ENCODE data around the gene PTPRA.
"Not testable (repeated sequence)": the region's sequence is repeated elsewhere in the genome, so short reads cannot be mapped to it uniquely, and the experiment has no call there.

PTPRA gene

GRCh38 chr20:2888224-2888955 is 15.1 kb downstream of the PTPRA start:
- TF ChIP-seq, protein P1, sequence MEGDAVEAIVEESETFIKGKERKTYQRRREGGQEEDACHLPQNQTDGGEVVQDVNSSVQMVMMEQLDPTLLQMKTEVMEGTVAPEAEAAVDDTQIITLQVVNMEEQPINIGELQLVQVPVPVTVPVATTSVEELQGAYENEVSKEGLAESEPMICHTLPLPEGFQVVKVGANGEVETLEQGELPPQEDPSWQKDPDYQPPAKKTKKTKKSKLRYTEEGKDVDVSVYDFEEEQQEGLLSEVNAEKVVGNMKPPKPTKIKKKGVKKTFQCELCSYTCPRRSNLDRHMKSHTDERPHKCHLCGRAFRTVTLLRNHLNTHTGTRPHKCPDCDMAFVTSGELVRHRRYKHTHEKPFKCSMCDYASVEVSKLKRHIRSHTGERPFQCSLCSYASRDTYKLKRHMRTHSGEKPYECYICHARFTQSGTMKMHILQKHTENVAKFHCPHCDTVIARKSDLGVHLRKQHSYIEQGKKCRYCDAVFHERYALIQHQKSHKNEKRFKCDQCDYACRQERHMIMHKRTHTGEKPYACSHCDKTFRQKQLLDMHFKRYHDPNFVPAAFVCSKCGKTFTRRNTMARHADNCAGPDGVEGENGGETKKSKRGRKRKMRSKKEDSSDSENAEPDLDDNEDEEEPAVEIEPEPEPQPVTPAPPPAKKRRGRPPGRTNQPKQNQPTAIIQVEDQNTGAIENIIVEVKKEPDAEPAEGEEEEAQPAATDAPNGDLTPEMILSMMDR (IDR thresholded peaks at IDR 0.05; ENCODE audit: borderline replicate concordance, insufficient read depth, low read depth, low read length): no peak
- no peak overlapping the region for H3K4me3 ChIP-seq (ENCODE audit: low read depth, low read length)

DNA sequence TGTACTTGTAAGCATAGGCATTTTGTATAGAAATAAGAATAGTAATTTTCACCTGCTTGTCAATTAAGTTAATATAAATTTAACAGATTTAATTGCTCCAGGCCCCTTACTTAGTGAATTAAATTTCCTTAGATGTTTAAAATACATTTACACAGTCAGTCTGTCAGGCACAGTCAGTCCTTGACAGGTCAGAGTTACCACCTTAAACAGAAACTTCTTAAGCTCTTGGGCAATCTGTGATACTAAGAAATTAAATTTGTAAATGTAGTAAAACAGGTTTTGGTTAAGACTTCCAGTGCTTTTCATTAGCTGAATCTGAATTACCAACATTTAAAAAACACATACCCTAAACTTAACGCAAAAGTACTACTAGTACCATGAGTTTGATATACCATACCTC is 15.9 kb downstream of the PTPRA start:
- no peak overlapping the region for H3K4me3 ChIP-seq (ENCODE audit: low read depth, low read length)
- TF ChIP-seq, protein P1 (IDR thresholded peaks at IDR 0.05; ENCODE audit: borderline replicate concordance, insufficient read depth, low read depth, low read length): no peak

- TF ChIP-seq, protein P1 (IDR thresholded peaks at IDR 0.05; ENCODE audit: borderline replicate concordance, insufficient read depth, low read depth, low read length): no peak
- H3K4me3 ChIP-seq (ENCODE audit: low read depth, low read length): no peak overlapping the region
Measured at GRCh38 chr20:2889797-2890196, 16.5 kb downstream of the PTPRA start.

- TF ChIP-seq, protein P1 (IDR thresholded peaks at IDR 0.05; ENCODE audit: borderline replicate concordance, insufficient read depth, low read depth, low read length): no peak
- H3K4me3 ChIP-seq (ENCODE audit: low read depth, low read length): no peak overlapping the region
Measured at GRCh38 chr20:2890742-2891141, 17.5 kb downstream of the PTPRA start.

- TF ChIP-seq, protein P1 (IDR thresholded peaks at IDR 0.05; ENCODE audit: borderline replicate concordance, insufficient read depth, low read depth, low read length): no peak
- H3K4me3 ChIP-seq (ENCODE audit: low read depth, low read length): no peak overlapping the region
Measured at GRCh38 chr20:2891343-2891742, 18.1 kb downstream of the PTPRA start.

DNA sequence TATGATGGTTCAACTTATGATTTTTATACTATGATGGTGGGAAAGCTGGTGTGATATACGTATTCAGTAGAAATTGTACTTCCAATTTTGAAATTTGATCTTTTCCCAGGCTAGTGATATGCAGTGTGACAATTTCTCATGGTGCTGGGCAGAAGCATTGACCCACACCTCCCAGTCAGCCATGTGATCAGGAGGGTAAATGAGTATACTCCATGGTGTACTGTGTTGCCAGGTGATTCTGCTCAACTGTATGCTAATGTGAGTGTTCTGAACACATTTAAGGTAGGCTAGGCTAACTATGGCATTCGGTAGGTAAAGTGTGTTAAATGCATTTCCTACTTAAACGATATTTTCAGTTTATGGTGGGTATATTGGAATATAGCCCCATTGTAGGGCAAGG is 19.1 kb downstream of the PTPRA start:
- no peak overlapping the region for H3K4me3 ChIP-seq (ENCODE audit: low read depth, low read length)
- TF ChIP-seq, protein P1 (IDR thresholded peaks at IDR 0.05; ENCODE audit: borderline replicate concordance, insufficient read depth, low read depth, low read length): no peak

GRCh38 chr20:2894221-2894620 is 20.9 kb downstream of the PTPRA start:
- TF ChIP-seq, protein P1 (IDR thresholded peaks at IDR 0.05; ENCODE audit: borderline replicate concordance, insufficient read depth, low read depth, low read length): no peak
- H3K4me3 ChIP-seq (ENCODE audit: low read depth, low read length): no peak overlapping the region

- H3K4me3 ChIP-seq (ENCODE audit: low read depth, low read length): not testable (repeated sequence)
Measured at GRCh38 chr20:2895154-2895553, 21.9 kb downstream of the PTPRA start.

All from GM12875 (cell line).